Liver (tissue), 9 donors: ENCODE data around the gene LMF2. TPM values are rescaled to one million over a fixed set of nuclear protein-coding genes. Genes with fewer than 3 reads are reported as not detected.

Experiments
- DNase-seq: peaks from one replicate; pipeline ENCODE4 v3.0.0-alpha.2; 2017; ENCODE audit warnings: low spot score
- H3K27ac ChIP-seq, 2 donors: one replicate each; pipeline ENCODE4 v1.7.0; 2013; ENCODE audit warnings: inconsistent platforms in 2 of 2, low read length in 2 of 2, control low read depth in 1 of 2, low read depth in 1 of 2, mild to moderate bottlenecking in 1 of 2
- H3K27me3 ChIP-seq, 4 donors: one replicate each; pipeline versions ENCODE4 v1.6.1 to v1.7.0; 2013; ENCODE audit warnings: low read length in 3 of 4, inconsistent platforms in 1 of 4, mild to moderate bottlenecking in 1 of 4, moderate library complexity in 1 of 4; ENCODE audit not compliant: control insufficient read depth in 4 of 4, insufficient read depth in 4 of 4
- H3K36me3 ChIP-seq, 4 donors: one replicate each; pipeline versions ENCODE4 v1.6.1 to v1.7.0; 2013; ENCODE audit warnings: low read length in 3 of 4, mild to moderate bottlenecking in 3 of 4, low read depth in 1 of 4, moderate library complexity in 1 of 4; ENCODE audit not compliant: control insufficient read depth in 4 of 4, insufficient read depth in 3 of 4
- H3K4me1 ChIP-seq, 4 donors: one replicate each; pipeline versions ENCODE4 v1.6.1 to v1.7.0; 2013; ENCODE audit warnings: low read length in 3 of 4, mild to moderate bottlenecking in 3 of 4, moderate library complexity in 1 of 4; ENCODE audit not compliant: control insufficient read depth in 4 of 4, insufficient read depth in 4 of 4
- H3K4me3 ChIP-seq, 3 donors: one replicate each; pipeline versions ENCODE4 v1.6.1 to v1.7.0; 2013; ENCODE audit warnings: low read length in 3 of 3, control low read depth in 1 of 3, low read depth in 1 of 3, mild to moderate bottlenecking in 1 of 3
- H3K9ac ChIP-seq, 2 donors: one replicate each; pipeline ENCODE4 v1.7.0; 2013; ENCODE audit warnings: low read length in 2 of 2, mild to moderate bottlenecking in 2 of 2, moderate library complexity in 2 of 2, control low read depth in 1 of 2, low read depth in 1 of 2
- H3K9me3 ChIP-seq, 4 donors: one replicate each; pipeline versions ENCODE4 v1.6.1 to v1.7.0; 2013; ENCODE audit warnings: low read length in 3 of 4; ENCODE audit not compliant: control insufficient read depth in 4 of 4
- ATF3 ChIP-seq: IDR thresholded peaks from 2 replicates; pipeline ENCODE4 v1.6.1; 2016; ENCODE audit warnings: antibody characterized with exemption
- CTCF ChIP-seq: fragments of 150-350 bp; IDR thresholded peaks from 2 replicates; pipeline ENCODE4 v1.5.1; 2017; ENCODE audit warnings: improper control_type of control experiment, low read depth, low read length; ENCODE audit not compliant: missing input control
- FOXA2 ChIP-seq: IDR thresholded peaks from 2 replicates; pipeline ENCODE4 v1.6.1; 2016; ENCODE audit warnings: antibody characterized with exemption
- GABPA ChIP-seq, 2 donors: IDR thresholded peaks in 1 of 2; conservative IDR thresholded peaks in 1 of 2; 2 replicates each; pipeline ENCODE4 v1.6.1; 2016; ENCODE audit warnings: antibody characterized with exemption in 2 of 2, mild to moderate bottlenecking in 1 of 2, moderate library complexity in 1 of 2
- HNF4A ChIP-seq, 2 donors: conservative IDR thresholded peaks; 2 replicates each; pipeline ENCODE4 v1.6.1; 2016; ENCODE audit warnings: antibody characterized with exemption in 2 of 2, mild to moderate bottlenecking in 2 of 2
- HNF4G ChIP-seq: IDR thresholded peaks from 2 replicates; pipeline ENCODE4 v1.6.1; 2016; ENCODE audit warnings: antibody characterized with exemption
- JUND ChIP-seq, 2 donors: IDR thresholded peaks; 2 replicates each; pipeline ENCODE4 v1.6.1; 2016; ENCODE audit warnings: antibody characterized with exemption in 2 of 2
- MAX ChIP-seq: IDR thresholded peaks from 2 replicates; pipeline ENCODE4 v1.6.1; 2016; ENCODE audit warnings: antibody characterized with exemption
- NR2F2 ChIP-seq: IDR thresholded peaks from 2 replicates; pipeline ENCODE4 v1.6.1; 2016; ENCODE audit warnings: antibody characterized with exemption
- RAD21 ChIP-seq, 2 donors: IDR thresholded peaks; 2 replicates each; pipeline ENCODE4 v1.6.1; 2016; ENCODE audit warnings: antibody characterized with exemption in 2 of 2, mild to moderate bottlenecking in 2 of 2
- SP1 ChIP-seq: IDR thresholded peaks from 2 replicates; pipeline ENCODE4 v1.6.1; 2018; ENCODE audit warnings: antibody characterized with exemption, mild to moderate bottlenecking
- TAF1 ChIP-seq: conservative IDR thresholded peaks from 2 replicates; pipeline ENCODE4 v1.6.1; 2016; ENCODE audit warnings: antibody characterized with exemption, mild to moderate bottlenecking
- YY1 ChIP-seq: IDR thresholded peaks from 2 replicates; pipeline ENCODE4 v1.6.1; 2016; ENCODE audit warnings: antibody characterized with exemption, mild to moderate bottlenecking
- ZBTB33 ChIP-seq: IDR thresholded peaks from 2 replicates; pipeline ENCODE4 v1.6.1; 2016; ENCODE audit warnings: antibody characterized with exemption
- WGBS: extraction: QIAGEN DNeasy Blood & Tissue Kit; methylation state at CpG from one replicate; pipeline ENCODE4 v1.1.7; 2013; 5-methylcytosine and 5-hydroxymethylcytosine counted together
- polyA plus RNA-seq, 2 donors: library from polyadenylated mRNA; stranded (reverse) in 1 of 2; unstranded in 1 of 2; fragments of 200-250 nt in 1 of 2; fragments of >200 nt in 1 of 2; fragmentation: Nextera tagmentation in 1 of 2; extraction: Ambion mirVana in 1 of 2; gene quantifications; one replicate each; pipeline versions ENCODE4 v1.2.1 to v1.2.3, GENCODE V29; 2013 to 2015
- total RNA-seq, 2 donors: library from RNA; depleted of rRNA; stranded (reverse); fragments of >200 nt; gene quantifications; one replicate each; pipeline ENCODE4 v1.2.3, GENCODE V29; 2014
- donor health status: healthy.
- donor health status: healthy.
- donor health status: healthy.
- donor health status: healthy.
- donor health status: healthy.

LMF2 gene
- total and polyA plus RNA-seq, 4 donors, result 16.7 to 35.6 (median 25.9) TPM

GRCh38 chr22:50503475-50504145 is 3.9 kb downstream of the LMF2 start:
- no peak for DNase-seq

GRCh38 chr22:50502628-50503474 is 4.7 kb downstream of the LMF2 start:
- TF ChIP-seq TAF1, result no peak
- TF ChIP-seq ZBTB33, result no peak
- no peak for TF ChIP-seq FOXA2
- no peak for TF ChIP-seq RAD21 (IDR thresholded peaks at IDR 0.05)
- TF ChIP-seq SP1, result no peak
- no peaks in the 10 kb centered on the region for H3K9me3 ChIP-seq
- peaks cover 0 to 21% (median 7%) of the 10 kb centered on the region in 4 donors for H3K36me3 ChIP-seq
- H3K4me3 ChIP-seq, result no peak overlapping the region
- peaks cover 5 to 24% (median 22%) of the 10 kb centered on the region in 4 donors for H3K4me1 ChIP-seq
- H3K27me3 ChIP-seq, result no peaks in the 10 kb centered on the region
- 92% methylated on average over 24 of the region's 24 CpGs for WGBS
- DNase-seq, result no peak
- no peak overlapping the region for H3K9ac ChIP-seq
- no peak overlapping the region for H3K27ac ChIP-seq

More at GRCh38 chr22:50503475-50504145, 3.9 kb downstream of the LMF2 start:
- Histone ChIP-seq H3K4me3 (no peak overlapping the region), H3K36me3 (peaks cover 0 to 21% (median 7%) of the 10 kb centered on the region in 4 donors), H3K27me3 (no peaks in the 10 kb centered on the region), H3K4me1 (peaks cover 4 to 19% (median 17%) of the 10 kb centered on the region in 4 donors), H3K9ac (no peak overlapping the region), H3K9me3 (no peaks in the 10 kb centered on the region), H3K27ac (no peak overlapping the region)
- WGBS, result 95% methylated on average over 26 of the region's 26 CpGs
- TF ChIP-seq RAD21 (IDR thresholded peaks at IDR 0.05) (no peak), HNF4A (conservative IDR thresholded peaks at IDR 0.05) (no peak), CTCF (no peak), MAX (no peak), HNF4G (no peak), NR2F2 (no peak), YY1 (no peak), GABPA (IDR thresholded peaks at IDR 0.05 in 1 of 2, conservative IDR thresholded peaks at IDR 0.05 in 1 of 2) (no peak), FOXA2 (no peak), JUND (IDR thresholded peaks at IDR 0.05) (no peak), ATF3 (no peak)
